ENCODE results near the gene CNTNAP4. TPM values are rescaled to one million over a fixed set of nuclear protein-coding genes. Genes with fewer than 3 reads are reported as not detected.

Gene CNTNAP4
- total RNA-seq: under 1 TPM in 1 of 7 donors, not detected in 6; 0.23 TPM
- not detected for polyA plus RNA-seq
- long read RNA-seq, donor 1: 0 reads
- long read RNA-seq, donor 2: 0 reads

- H3K27me3 ChIP-seq (replicated peaks in 1 of 7): peaks cover 0 to 9% (median 0%) of the 10 kb centered on the region in 7 donors
- TF ChIP-seq POLR2A (IDR thresholded peaks at IDR 0.05) (no peak), CTCF (IDR thresholded peaks at IDR 0.05 in 8 of 11, conservative IDR thresholded peaks at IDR 0.05 in 3 of 11) (no peak), POLR2AphosphoS5 (IDR thresholded peaks at IDR 0.05) (no peak)
- DNase-seq: no peak
- no peaks in the 10 kb centered on the region for H3K4me1 ChIP-seq
- 9 to 14% (median 14%) methylated on average over 16 of the region's 16 CpGs for WGBS, 5 donors
- H3K27ac ChIP-seq: no peak within 1 kb of the TSS
- intact Hi-C loops (cut with DNase I; ENCODE audit: low total_unique reads): no loop called here
- no peaks in the 10 kb centered on the region for H3K36me3 ChIP-seq
- H3K9me3 ChIP-seq: peaks cover 0 to 8% (median 1%) of the 10 kb centered on the region in 8 donors
- no peak within 1 kb of the TSS for H3K4me3 ChIP-seq
These were observed at the start of gene CNTNAP4 for GRCh38 chr16:76276745-76277438. TSS of gene CNTNAP4 (plus strand) at chr16:76277401. CDS start at chr16:76277663, 262 bp downstream.

DNA sequence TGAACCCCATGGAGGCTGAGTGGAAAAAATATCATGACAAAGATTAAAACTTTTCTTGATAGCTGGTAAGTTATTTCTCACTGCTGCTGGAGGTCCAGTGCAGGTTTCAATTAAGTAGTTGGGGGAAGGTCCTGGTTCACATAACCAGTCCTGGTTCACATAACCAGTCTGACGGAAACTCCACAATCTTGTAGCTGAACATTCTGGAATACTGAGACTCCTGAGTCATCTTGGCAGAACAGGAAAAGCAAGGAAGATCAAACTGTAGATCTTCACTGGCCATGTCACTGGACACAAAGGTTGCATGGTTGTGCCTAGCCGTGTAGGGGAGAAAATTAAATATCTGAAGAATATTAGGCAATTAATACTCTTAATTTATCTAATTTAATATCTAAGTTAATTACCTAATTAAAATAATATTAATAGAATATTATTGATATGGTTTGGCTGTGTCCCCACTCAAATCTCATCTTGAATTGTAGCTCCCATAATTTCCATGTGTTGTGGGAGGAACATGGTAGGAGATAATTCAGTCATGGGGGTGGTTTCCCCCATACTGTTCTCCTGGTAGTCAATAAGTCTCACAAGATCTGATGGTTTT is 48.6 kb upstream of the CNTNAP4 start:
- H3K4me3 ChIP-seq: no peak overlapping the region
- no peaks in the 10 kb centered on the region for H3K36me3 ChIP-seq
- H3K9me3 ChIP-seq: peaks cover 0 to 5% (median 0%) of the 10 kb centered on the region in 8 donors
- H3K27ac ChIP-seq: no peak overlapping the region
- H3K4me1 ChIP-seq: no peaks in the 10 kb centered on the region
- WGBS, 5 donors: 44 to 92% (median 67%) methylated on average over 2 of the region's 2 CpGs
- H3K27me3 ChIP-seq (replicated peaks in 1 of 7): no peaks in the 10 kb centered on the region
- TF ChIP-seq CTCF (IDR thresholded peaks at IDR 0.05 in 8 of 11, conservative IDR thresholded peaks at IDR 0.05 in 3 of 11): no peak
- TF ChIP-seq POLR2AphosphoS5 (IDR thresholded peaks at IDR 0.05): no peak
- no peak for TF ChIP-seq POLR2A (IDR thresholded peaks at IDR 0.05)
- intact Hi-C loops (cut with DNase I; ENCODE audit: low total_unique reads): no loop called here
- DNase-seq: no peak

- Histone ChIP-seq H3K27me3 (replicated peaks in 1 of 7) (no peaks in the 10 kb centered on the region), H3K4me1 (no peaks in the 10 kb centered on the region), H3K4me3 (no peak overlapping the region), H3K36me3 (no peaks in the 10 kb centered on the region), H3K27ac (no peak overlapping the region), H3K9me3 (peaks cover 0 to 10% (median 0%) of the 10 kb centered on the region in 8 donors)
- DNase-seq: no peak
- TF ChIP-seq POLR2AphosphoS5 (IDR thresholded peaks at IDR 0.05) (no peak), POLR2A (IDR thresholded peaks at IDR 0.05) (no peak), CTCF (IDR thresholded peaks at IDR 0.05 in 8 of 11, conservative IDR thresholded peaks at IDR 0.05 in 3 of 11) (no peak)
- intact Hi-C loops (cut with DNase I; ENCODE audit: low total_unique reads): no loop called here
- WGBS, 5 donors: 66 to 77% (median 68%) methylated on average over 5 of the region's 5 CpGs
These were observed 44.5 kb upstream of the CNTNAP4 start for GRCh38 chr16:76232704-76233103.

DNA sequence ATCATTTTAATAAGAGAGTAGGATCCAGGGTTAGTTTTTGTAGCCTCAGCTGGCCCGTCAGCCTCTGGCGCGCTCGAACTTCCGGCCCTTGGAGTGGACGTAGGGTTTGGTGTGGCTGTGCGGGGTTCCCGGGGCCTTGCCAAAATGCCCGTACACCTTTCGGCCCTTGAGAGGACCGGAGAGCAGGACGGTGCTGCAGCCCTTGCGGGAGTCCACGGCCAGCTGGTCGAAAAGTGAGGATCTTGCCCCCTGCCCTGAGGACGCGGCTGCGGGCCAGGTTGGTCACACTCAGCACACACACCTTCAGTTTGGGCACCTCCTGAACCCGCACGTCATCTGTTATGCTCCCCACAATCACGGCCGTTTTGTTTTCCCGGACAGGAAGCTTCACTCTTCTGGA is 42.2 kb upstream of the CNTNAP4 start:
- DNase-seq: no peak
- intact Hi-C loops (cut with DNase I; ENCODE audit: low total_unique reads): no loop called here

More for the DNA sequence above, 42.2 kb upstream of the CNTNAP4 start:
- Histone ChIP-seq H3K27ac (no peak overlapping the region), H3K36me3 (no peaks in the 10 kb centered on the region), H3K9me3 (peaks cover 0 to 10% (median 0%) of the 10 kb centered on the region in 8 donors), H3K4me3 (no peak overlapping the region), H3K4me1 (no peaks in the 10 kb centered on the region), H3K27me3 (replicated peaks in 1 of 7) (no peaks in the 10 kb centered on the region)
- WGBS, 5 donors: 92 to 96% (median 95%) methylated on average over 21 to 23 of the region's 23 CpGs
- no peak for TF ChIP-seq POLR2AphosphoS5 (IDR thresholded peaks at IDR 0.05)
- TF ChIP-seq POLR2A (IDR thresholded peaks at IDR 0.05): no peak
- TF ChIP-seq CTCF (IDR thresholded peaks at IDR 0.05 in 8 of 11, conservative IDR thresholded peaks at IDR 0.05 in 3 of 11): no peak

All from spleen (tissue), 13 donors.